SK-N-MC (cell line): ENCODE results near the gene GMPPA.

ENCODE experiments used
- EZH2 ChIP-seq: fragments of 200-600 bp; sonication (generic); IDR thresholded peaks from one replicate; pipeline ENCODE4 v1.6.1; 2017; ENCODE audit warnings: antibody characterized with exemption
- POLR2AphosphoS5 ChIP-seq: IDR thresholded peaks from 2 replicates; pipeline ENCODE4 v1.6.1; 2012; ENCODE audit warnings: mild to moderate bottlenecking, low read depth, low read length, borderline replicate concordance

- no peak for TF ChIP-seq POLR2AphosphoS5
- no peak for TF ChIP-seq EZH2
Measured at GRCh38 chr2:219470429-219470828, 28.3 kb upstream of the GMPPA start.
